ENCODE measurements around the gene KCNC1.

DNA sequence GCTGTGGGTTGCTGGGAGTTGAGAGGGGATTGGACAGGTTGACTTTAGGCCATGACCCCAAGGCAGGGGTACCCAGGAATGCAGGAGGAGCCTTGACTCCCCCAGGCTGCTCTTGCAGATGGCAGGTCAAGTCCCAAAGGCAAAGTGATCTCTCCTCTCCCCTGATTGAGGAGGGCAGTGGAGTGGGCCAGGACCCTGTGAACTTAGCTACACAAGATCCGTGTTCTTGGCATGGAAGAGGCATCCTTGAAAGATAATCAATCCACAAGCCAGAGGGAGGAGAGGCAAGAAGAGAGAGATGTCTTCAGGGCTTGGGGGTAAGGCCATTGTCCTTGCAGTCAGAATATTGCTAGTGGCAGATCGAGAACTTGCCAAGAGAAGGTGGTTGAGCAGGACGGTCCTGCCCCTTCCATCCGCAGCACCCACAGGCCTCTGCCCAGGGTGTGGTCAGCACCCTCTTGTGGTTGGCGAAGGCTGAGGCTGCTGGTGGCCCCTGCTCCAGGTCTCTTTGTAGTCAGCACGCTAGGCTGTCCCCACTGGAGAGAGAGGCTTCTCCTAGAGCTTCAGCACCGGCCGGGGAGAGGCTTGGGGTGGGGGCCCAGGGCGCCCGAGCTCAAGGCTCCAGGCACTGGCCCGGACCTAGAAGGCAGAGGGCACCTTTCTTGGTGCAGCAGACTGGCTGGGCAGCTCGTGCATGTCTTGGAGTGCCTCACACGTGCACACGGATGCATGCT lies 45.4 kb downstream of the KCNC1 start:
- TF ChIP-seq POLR2AphosphoS5 (IDR thresholded peaks at IDR 0.05; ENCODE audit: low read depth, low read length), result no peak
- TF ChIP-seq SIN3A (IDR thresholded peaks at IDR 0.05; ENCODE audit: borderline replicate concordance, insufficient read depth, low read length), result no peak
- TF ChIP-seq TAF1 (IDR thresholded peaks at IDR 0.05; ENCODE audit: borderline replicate concordance, insufficient read depth, low read length), result no peak
- no peak for TF ChIP-seq REST (IDR thresholded peaks at IDR 0.05; ENCODE audit: insufficient read depth in 1 of 2, low read depth in 2 of 2, low read length in 2 of 2)
